ENCODE results near the gene PLXNA3.

DNA sequence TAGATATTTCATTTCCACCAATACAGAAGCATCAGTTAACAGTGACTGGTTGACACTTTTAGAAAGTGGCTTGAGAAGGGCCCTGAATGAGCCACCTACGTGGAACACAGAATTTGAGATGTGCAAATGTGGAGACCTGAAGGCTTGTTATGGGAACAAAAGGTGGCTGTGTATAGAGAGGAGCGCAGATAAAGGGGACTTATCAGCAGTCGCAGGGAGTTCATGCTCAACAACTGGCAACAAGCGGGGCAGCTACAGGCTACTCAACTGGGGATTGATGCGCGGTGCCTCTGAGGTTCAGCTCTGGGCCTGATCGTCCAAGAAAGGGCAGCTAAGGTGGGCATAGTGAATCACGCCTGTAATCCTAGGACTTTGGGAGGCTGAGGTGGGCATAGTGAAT lies 61.3 kb downstream of the PLXNA3 start:
- TF ChIP-seq CTCF (conservative IDR thresholded peaks at IDR 0.05; ENCODE audit: low read depth in 2 of 2): no peak
- no peak for TF ChIP-seq REST (IDR thresholded peaks at IDR 0.05; ENCODE audit: unreplicated experiment)
- TF ChIP-seq CREB1 (CRISPR knock-in tag; IDR thresholded peaks at IDR 0.05; ENCODE audit: low read depth): no peak
- TF ChIP-seq POLR2AphosphoS5 (IDR thresholded peaks at IDR 0.05; ENCODE audit: low read depth): no peak
- TF ChIP-seq ZNF331 (CRISPR knock-in tag; IDR thresholded peaks at IDR 0.05; ENCODE audit: low read depth): no peak
- TF ChIP-seq EZH2phosphoT487 (IDR thresholded peaks at IDR 0.05; ENCODE audit: unreplicated experiment): no peak
- no peak for TF ChIP-seq EZH2 (IDR thresholded peaks at IDR 0.05; ENCODE audit: low read depth, unreplicated experiment)
- TF ChIP-seq JUNB (IDR thresholded peaks at IDR 0.05; ENCODE audit: unreplicated experiment): no peak

Measured in GM23338 (cell line).